K562 (cell line): ENCODE results near the gene NUP98. TPM values are rescaled to one million over a fixed set of nuclear protein-coding genes. Genes with fewer than 3 reads are reported as not detected.

ENCODE experiments used
- ARNT ChIP-seq, 2 experiments: fragments of 450-650 bp; IDR thresholded peaks; 2 replicates each; pipeline ENCODE4 v1.6.1; 2016; ENCODE audit warnings: mild to moderate bottlenecking in 1 of 2
- BHLHE40 ChIP-seq: IDR thresholded peaks from 2 replicates; pipeline ENCODE4 v1.6.1; 2011; ENCODE audit warnings: low read length, improper control_type of control experiment
- BRCA1 ChIP-seq, 2 experiments: fragments of 450-650 bp in 1 of 2; sonication (generic) in 1 of 2; formaldehyde crosslinking in 1 of 2; IDR thresholded peaks; 2 replicates each; pipeline versions ENCODE4 v1.5.0 to v1.6.1; 2017 to 2020; ENCODE audit warnings: mild to moderate bottlenecking in 1 of 2, missing genetic modification reagents in 1 of 2
- CBFA2T3 ChIP-seq: fragments of 450-650 bp; IDR thresholded peaks from 2 replicates; pipeline ENCODE4 v1.6.1; 2017
- CHD4 ChIP-seq: fragments of 200-600 bp; sonication (generic); IDR thresholded peaks from 3 replicates; pipeline ENCODE4 v1.6.1; 2012; ENCODE audit warnings: low read depth, mild to moderate bottlenecking, mixed read lengths, low read length, inconsistent platforms; ENCODE audit not compliant: insufficient read depth, insufficient replicate concordance, poor library complexity, severe bottlenecking
- CSDE1 ChIP-seq, 2 experiments: fragments of 450-650 bp; IDR thresholded peaks; 2 replicates each; pipeline ENCODE4 v1.6.1; 2016; ENCODE audit warnings: mild to moderate bottlenecking in 1 of 2
- DIDO1 ChIP-seq: fragments of 450-650 bp; IDR thresholded peaks from 2 replicates; pipeline ENCODE4 v1.6.1; 2016; ENCODE audit warnings: low read depth, missing biosample characterization, missing genetic modification characterization
- ELK1 ChIP-seq: sonication (generic); formaldehyde crosslinking; IDR thresholded peaks from 2 replicates; pipeline ENCODE4 v1.8.1; 2022; ENCODE audit warnings: missing genetic modification reagents
- EP300 ChIP-seq: IDR thresholded peaks from 2 replicates; pipeline ENCODE4 v1.6.1; 2012; ENCODE audit warnings: low read length, improper control_type of control experiment
- LEF1 ChIP-seq: fragments of 450-650 bp; IDR thresholded peaks from 2 replicates; pipeline ENCODE4 v1.6.1; 2016; ENCODE audit warnings: mild to moderate bottlenecking
- NFYB ChIP-seq: IDR thresholded peaks from 2 replicates; pipeline ENCODE4 v1.6.1; 2011; ENCODE audit warnings: mild to moderate bottlenecking, moderate library complexity; ENCODE audit not compliant: insufficient read length; ENCODE audit errors: extremely low read depth
- PHF21A ChIP-seq: fragments of 450-650 bp; IDR thresholded peaks from 2 replicates; pipeline ENCODE4 v1.6.1; 2017; ENCODE audit warnings: low read depth, borderline replicate concordance
- POLR2AphosphoS5 ChIP-seq: IDR thresholded peaks from 2 replicates; pipeline ENCODE4 v1.6.1; 2011; ENCODE audit warnings: mild to moderate bottlenecking, low read depth, low read length, moderate library complexity; ENCODE audit not compliant: control insufficient read depth, insufficient read depth
- RFX7 ChIP-seq: fragments of 250-450 bp; sonication (Bioruptor Pico); IDR thresholded peaks from 2 replicates; pipeline ENCODE4 v1.5.1; 2021; ENCODE audit warnings: mild to moderate bottlenecking
- SNRNP70 ChIP-seq: fragments of 200-400 bp; formaldehyde crosslinking; optimal IDR thresholded peaks from 2 replicates; pipeline ENCODE3; 2017; ENCODE audit warnings: low read depth, low read length
- SOX6 ChIP-seq: fragments of 450-650 bp; IDR thresholded peaks from 2 replicates; pipeline ENCODE4 v1.6.1; 2014; ENCODE audit warnings: mild to moderate bottlenecking
- SREBF2 ChIP-seq: sonication (generic); formaldehyde crosslinking; IDR thresholded peaks from 2 replicates; pipeline ENCODE4 v1.4.0; 2020; ENCODE audit warnings: mild to moderate bottlenecking, missing genetic modification reagents
- ZBTB7A ChIP-seq: IDR thresholded peaks from 2 replicates; pipeline ENCODE4 v1.6.1; 2011; ENCODE audit warnings: low read depth, mild to moderate bottlenecking, low read length, moderate library complexity, borderline replicate concordance; ENCODE audit not compliant: control insufficient read depth
- ZBTB8A ChIP-seq: fragments of 450-650 bp; IDR thresholded peaks from 2 replicates; pipeline ENCODE4 v1.6.1; 2018; ENCODE audit warnings: mild to moderate bottlenecking, moderate library complexity; ENCODE audit not compliant: partially characterized antibody
- ZEB2 ChIP-seq: fragments of 450-650 bp; IDR thresholded peaks from 2 replicates; pipeline ENCODE4 v1.6.1; 2016
- ZFX ChIP-seq: sonication (generic); formaldehyde crosslinking; IDR thresholded peaks from 2 replicates; pipeline ENCODE4 v1.8.0; 2022; ENCODE audit warnings: mild to moderate bottlenecking, missing genetic modification reagents, moderate library complexity
- ZNF3 ChIP-seq: fragments of 250-450 bp; sonication (Bioruptor Pico); IDR thresholded peaks from 2 replicates; pipeline ENCODE4 v1.5.0; 2021; ENCODE audit warnings: mild to moderate bottlenecking, moderate library complexity
- ZNF347 ChIP-seq: fragments of 450-650 bp; formaldehyde crosslinking; IDR thresholded peaks from 2 replicates; pipeline ENCODE4 v1.4.0; 2020; ENCODE audit warnings: low read depth, mild to moderate bottlenecking, moderate library complexity
- ZNF507 ChIP-seq: conservative IDR thresholded peaks from 2 replicates; pipeline ENCODE4 v1.6.1; 2017; ENCODE audit warnings: missing genetic modification characterization, missing compliant biosample characterization
- ZNF780A ChIP-seq: fragments of 250-450 bp; sonication (Bioruptor Pico); IDR thresholded peaks from 2 replicates; pipeline ENCODE4 v1.5.0; 2021; ENCODE audit warnings: mild to moderate bottlenecking
- ZNF785 ChIP-seq: fragments of 250-450 bp; sonication (Bioruptor Pico); IDR thresholded peaks from 2 replicates; pipeline ENCODE4 v1.4.0; 2020; ENCODE audit warnings: mild to moderate bottlenecking
- polyA plus RNA-seq, 8 experiments: library from polyadenylated mRNA; depleted of rRNA in 4 of 8; stranded (reverse) in 5 of 8; unstranded in 3 of 8; fragments of >200 nt; fragmentation: Nextera tagmentation in 2 of 8; fragmentation: Illumina TruSeq in 1 of 8; extraction: Ambion mirVana in 2 of 8; extraction: Trizol in 1 of 8; gene quantifications; 2 replicates each; pipeline versions ENCODE4 v1.2.1 to v1.2.3, GENCODE V29; 2011 to 2014; ENCODE audit warnings: inconsistent platforms in 1 of 8, missing spikeins in 1 of 8
- total RNA-seq, 7 experiments: library from RNA; depleted of rRNA in 6 of 7; stranded (reverse); fragments of >200 nt in 6 of 7; fragmentation: Illumina TruSeq in 2 of 7; extraction: Trizol in 2 of 7; gene quantifications; 2 replicates each; pipeline versions ENCODE4 v1.2.1 to v1.2.3, GENCODE V29; 2011 to 2021; ENCODE audit warnings: low replicate concordance in 1 of 7
- TF ChIP-seq, protein P1 (sequence below): IDR thresholded peaks from 2 replicates; pipeline ENCODE4 v1.6.1; 2011; ENCODE audit not compliant: insufficient read length; ENCODE audit errors: extremely low read depth
- TF ChIP-seq, protein P2 (sequence below): fragments of 450-650 bp; formaldehyde crosslinking; IDR thresholded peaks from 2 replicates; pipeline ENCODE4 v1.4.0; 2020; ENCODE audit warnings: mild to moderate bottlenecking, moderate library complexity

NUP98 gene
- total and polyA plus RNA-seq, 9 of the 15 experiments (the other 6 are each of a cell fraction or from before 2014, with no cell fraction given): 45.1 to 196 (median 130) TPM

DNA sequence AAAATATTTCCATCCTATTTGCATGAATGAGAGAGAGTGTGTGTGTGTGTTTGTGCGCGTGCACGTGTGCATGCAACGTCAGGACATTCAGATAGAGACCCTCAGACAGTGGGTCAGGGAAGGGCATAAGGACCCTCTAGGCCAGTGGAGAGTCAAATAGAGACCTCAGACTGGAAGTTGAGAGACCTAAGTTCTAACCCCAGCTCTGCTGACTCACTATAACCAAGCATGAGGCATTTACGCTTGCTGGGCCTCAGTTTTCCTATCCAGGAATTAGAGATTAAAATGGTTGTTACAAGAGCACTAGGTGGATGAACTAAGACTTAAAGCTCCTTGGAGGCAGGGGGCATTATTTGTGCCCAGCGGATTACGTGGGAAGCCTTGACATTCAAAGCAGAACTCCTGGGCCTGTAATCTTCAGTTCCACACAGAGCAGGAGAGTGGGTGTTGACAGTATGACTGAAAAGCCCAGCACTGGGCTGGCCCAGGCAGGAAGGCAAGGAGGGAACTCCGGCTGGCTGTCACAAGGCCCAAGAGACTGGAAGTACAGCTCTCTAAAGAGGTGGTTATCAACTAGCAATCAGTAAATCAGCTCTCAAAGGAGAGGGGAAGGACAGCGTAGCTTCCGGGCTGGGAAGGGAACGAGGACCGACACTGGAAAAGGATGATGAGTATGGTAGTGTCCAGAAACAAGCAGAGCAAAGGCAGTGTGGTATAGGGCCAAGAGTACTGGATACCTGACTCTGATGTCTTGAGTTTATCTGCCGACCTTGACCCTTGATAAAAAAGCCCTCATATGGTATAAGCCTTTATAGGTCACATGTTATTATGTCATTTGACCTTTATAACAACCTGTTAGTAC, 34.3 kb upstream of the NUP98 start (continued):
- TF ChIP-seq, protein P1, sequence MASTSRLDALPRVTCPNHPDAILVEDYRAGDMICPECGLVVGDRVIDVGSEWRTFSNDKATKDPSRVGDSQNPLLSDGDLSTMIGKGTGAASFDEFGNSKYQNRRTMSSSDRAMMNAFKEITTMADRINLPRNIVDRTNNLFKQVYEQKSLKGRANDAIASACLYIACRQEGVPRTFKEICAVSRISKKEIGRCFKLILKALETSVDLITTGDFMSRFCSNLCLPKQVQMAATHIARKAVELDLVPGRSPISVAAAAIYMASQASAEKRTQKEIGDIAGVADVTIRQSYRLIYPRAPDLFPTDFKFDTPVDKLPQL: no peak
- TF ChIP-seq, protein P2, sequence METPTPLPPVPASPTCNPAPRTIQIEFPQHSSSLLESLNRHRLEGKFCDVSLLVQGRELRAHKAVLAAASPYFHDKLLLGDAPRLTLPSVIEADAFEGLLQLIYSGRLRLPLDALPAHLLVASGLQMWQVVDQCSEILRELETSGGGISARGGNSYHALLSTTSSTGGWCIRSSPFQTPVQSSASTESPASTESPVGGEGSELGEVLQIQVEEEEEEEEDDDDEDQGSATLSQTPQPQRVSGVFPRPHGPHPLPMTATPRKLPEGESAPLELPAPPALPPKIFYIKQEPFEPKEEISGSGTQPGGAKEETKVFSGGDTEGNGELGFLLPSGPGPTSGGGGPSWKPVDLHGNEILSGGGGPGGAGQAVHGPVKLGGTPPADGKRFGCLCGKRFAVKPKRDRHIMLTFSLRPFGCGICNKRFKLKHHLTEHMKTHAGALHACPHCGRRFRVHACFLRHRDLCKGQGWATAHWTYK: 0 out of 2 replicates have a peak, but pooled peaks have one; percentile 22
- no peak for TF ChIP-seq CHD4
- no peak for TF ChIP-seq ZEB2
- no peak for TF ChIP-seq CSDE1 (IDR thresholded peaks at IDR 0.05)
- TF ChIP-seq ARNT (IDR thresholded peaks at IDR 0.05): no peak
- no peak for TF ChIP-seq ZNF780A (CRISPR knock-in tag)
- no peak for TF ChIP-seq SREBF2 (CRISPR knock-in tag)
- peak; percentile 38; the same call in 1 of the 2 replicates for TF ChIP-seq LEF1
- TF ChIP-seq ZNF785 (CRISPR knock-in tag): no peak
- TF ChIP-seq ZBTB7A: no peak
- TF ChIP-seq ZBTB8A: no peak
- TF ChIP-seq SOX6: peak; percentile 66; the same call in 1 of the 2 replicates
- TF ChIP-seq POLR2AphosphoS5: no peak
- no peak for TF ChIP-seq NFYB
- TF ChIP-seq ZNF3: no peak
- peak; percentile 47 for TF ChIP-seq CBFA2T3
- TF ChIP-seq ELK1 (CRISPR knock-in tag): no peak
- TF ChIP-seq ZFX (CRISPR knock-in tag): peak; percentile 52; the same call in 1 of the 2 replicates
- TF ChIP-seq BHLHE40: no peak
- no peak for TF ChIP-seq RFX7 (CRISPR knock-in tag)
- TF ChIP-seq ZNF347 (CRISPR knock-in tag): no peak
- no peak for TF ChIP-seq ZNF507
- TF ChIP-seq BRCA1 (IDR thresholded peaks at IDR 0.05): no peak
- no peak for TF ChIP-seq BRCA1 (CRISPR knock-in tag; IDR thresholded peaks at IDR 0.05)
- no peak; the same call in 1 of the 2 replicates for TF ChIP-seq PHF21A
- TF ChIP-seq EP300: peak; percentile 68; the same call in 1 of the 2 replicates
- TF ChIP-seq SNRNP70: no peak
- TF ChIP-seq DIDO1: no peak
